Hepatocyte (in vitro differentiated cells): ENCODE data around the gene AKAP6. TPM values are rescaled to one million over a fixed set of nuclear protein-coding genes. Genes with fewer than 3 reads are reported as not detected.
"Not testable (repeated sequence)": the region's sequence is repeated elsewhere in the genome, so short reads cannot be mapped to it uniquely, and the experiment has no call there.

Experiments
- DNase-seq: peaks from one replicate; pipeline ENCODE4 v3.0.0-alpha.2; 2016; ENCODE audit warnings: low spot score
- H2AFZ ChIP-seq: fragments of 200-600 bp; sonication (generic); 2 replicates; pipeline ENCODE4 v1.6.0; 2016; ENCODE audit warnings: antibody characterized with exemption, mild to moderate bottlenecking
- H3K27ac ChIP-seq: fragments of 200-600 bp; sonication (generic); 2 replicates; pipeline ENCODE4 v1.5.1; 2016; ENCODE audit warnings: mild to moderate bottlenecking
- H3K27me3 ChIP-seq: fragments of 200-600 bp; sonication (generic); 2 replicates; pipeline ENCODE4 v1.6.1; 2016
- H3K36me3 ChIP-seq: fragments of 200-600 bp; sonication (generic); replicated peaks from 2 replicates; pipeline ENCODE4 v1.5.1; 2016; ENCODE audit warnings: low read depth; ENCODE audit not compliant: insufficient read depth
- H3K4me1 ChIP-seq: fragments of 200-600 bp; sonication (generic); 2 replicates; pipeline ENCODE4 v1.5.1; 2016; ENCODE audit warnings: mild to moderate bottlenecking, moderate library complexity; ENCODE audit not compliant: insufficient read depth
- H3K4me2 ChIP-seq: fragments of 200-600 bp; sonication (generic); 2 replicates; pipeline ENCODE4 v1.6.0; 2016
- H3K4me3 ChIP-seq: fragments of 200-600 bp; sonication (generic); 2 replicates; pipeline ENCODE4 v1.5.1; 2016; ENCODE audit warnings: mild to moderate bottlenecking
- H3K79me2 ChIP-seq: fragments of 200-600 bp; sonication (generic); 2 replicates; pipeline ENCODE4 v1.6.0; 2017; ENCODE audit warnings: mild to moderate bottlenecking
- H3K9me2 ChIP-seq: fragments of 200-600 bp; sonication (generic); replicated peaks from 2 replicates; pipeline ENCODE4 v1.6.0; 2017; ENCODE audit warnings: mild to moderate bottlenecking; ENCODE audit not compliant: insufficient read depth
- H3K9me3 ChIP-seq: fragments of 200-600 bp; sonication (generic); 2 replicates; pipeline ENCODE4 v1.5.1; 2016; ENCODE audit warnings: low read depth, mild to moderate bottlenecking
- H4K20me1 ChIP-seq: fragments of 200-600 bp; sonication (generic); 2 replicates; pipeline ENCODE4 v1.6.0; 2016; ENCODE audit warnings: mild to moderate bottlenecking; ENCODE audit not compliant: insufficient read depth, poor library complexity, severe bottlenecking
- EZH2 ChIP-seq: fragments of 200-600 bp; sonication (generic); IDR thresholded peaks from 2 replicates; pipeline ENCODE4 v1.6.1; 2016; ENCODE audit warnings: antibody characterized with exemption, mild to moderate bottlenecking, borderline replicate concordance
- EZH2phosphoT487 ChIP-seq: fragments of 200-600 bp; sonication (generic); IDR thresholded peaks from one replicate; pipeline ENCODE4 v1.6.1; 2018; ENCODE audit warnings: antibody characterized with exemption, mild to moderate bottlenecking, low read depth, moderate library complexity; ENCODE audit not compliant: unreplicated experiment, severe bottlenecking
- WGBS: methylation state at CpG from one replicate; pipeline ENCODE4 v1.1.6; 2016; ENCODE audit warnings: low lambda C conversion rate; ENCODE audit errors: missing lambda C conversion rate; 5-methylcytosine and 5-hydroxymethylcytosine counted together
- polyA plus RNA-seq: library from polyadenylated mRNA; unstranded; fragments of >200 nt; fragmentation: Nextera tagmentation; extraction: Ambion mirVana; gene quantifications from 2 replicates; pipeline ENCODE4 v1.2.1, GENCODE V29; 2016
- total RNA-seq: library from RNA; depleted of rRNA; stranded (reverse); fragments of >200 nt; gene quantifications from 2 replicates; pipeline ENCODE4 v1.2.3, GENCODE V29; 2014
- TF ChIP-seq, protein P1 (sequence below): fragments of 200-600 bp; sonication (generic); IDR thresholded peaks from 2 replicates; pipeline ENCODE4 v1.5.1; 2016; ENCODE audit warnings: antibody characterized with exemption, mild to moderate bottlenecking; ENCODE audit not compliant: poor library complexity

Gene AKAP6
- total and polyA plus RNA-seq, 2 experiments from 2014 or later, result 1.1 to 2.1 TPM

DNA sequence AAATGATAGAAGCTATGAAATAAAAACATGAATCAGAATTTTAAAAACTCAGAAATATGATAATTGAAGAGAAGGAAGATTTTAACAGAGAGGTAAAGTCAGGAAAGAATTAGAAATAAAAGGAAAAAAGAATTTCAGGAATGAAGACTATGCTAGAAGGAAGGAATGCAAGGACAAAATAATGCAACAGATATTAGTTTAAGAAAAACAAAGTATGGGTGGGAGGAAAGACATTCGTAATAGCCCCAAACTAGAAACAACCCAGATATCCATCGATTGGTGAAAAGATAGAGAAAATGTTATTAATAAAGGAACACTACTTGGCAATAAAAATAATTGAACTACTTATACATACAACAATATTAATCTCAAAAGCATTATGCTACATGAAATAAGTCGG lies 129.6 kb downstream of the AKAP6 start:
- no peak for DNase-seq
- H3K9me3 ChIP-seq, result no peaks in the 10 kb centered on the region
- no peaks in the 10 kb centered on the region for H3K9me2 ChIP-seq
- TF ChIP-seq, protein P1, sequence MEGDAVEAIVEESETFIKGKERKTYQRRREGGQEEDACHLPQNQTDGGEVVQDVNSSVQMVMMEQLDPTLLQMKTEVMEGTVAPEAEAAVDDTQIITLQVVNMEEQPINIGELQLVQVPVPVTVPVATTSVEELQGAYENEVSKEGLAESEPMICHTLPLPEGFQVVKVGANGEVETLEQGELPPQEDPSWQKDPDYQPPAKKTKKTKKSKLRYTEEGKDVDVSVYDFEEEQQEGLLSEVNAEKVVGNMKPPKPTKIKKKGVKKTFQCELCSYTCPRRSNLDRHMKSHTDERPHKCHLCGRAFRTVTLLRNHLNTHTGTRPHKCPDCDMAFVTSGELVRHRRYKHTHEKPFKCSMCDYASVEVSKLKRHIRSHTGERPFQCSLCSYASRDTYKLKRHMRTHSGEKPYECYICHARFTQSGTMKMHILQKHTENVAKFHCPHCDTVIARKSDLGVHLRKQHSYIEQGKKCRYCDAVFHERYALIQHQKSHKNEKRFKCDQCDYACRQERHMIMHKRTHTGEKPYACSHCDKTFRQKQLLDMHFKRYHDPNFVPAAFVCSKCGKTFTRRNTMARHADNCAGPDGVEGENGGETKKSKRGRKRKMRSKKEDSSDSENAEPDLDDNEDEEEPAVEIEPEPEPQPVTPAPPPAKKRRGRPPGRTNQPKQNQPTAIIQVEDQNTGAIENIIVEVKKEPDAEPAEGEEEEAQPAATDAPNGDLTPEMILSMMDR, result no peak
- no peak for TF ChIP-seq EZH2phosphoT487
- no peak for TF ChIP-seq EZH2
- peaks cover 7% of the 10 kb centered on the region for H3K4me1 ChIP-seq
- H4K20me1 ChIP-seq, result no peaks in the 10 kb centered on the region
- H3K36me3 ChIP-seq, result no peaks in the 10 kb centered on the region
- no peak overlapping the region for H3K4me3 ChIP-seq
- WGBS, result 72% methylated on average over 3 of the region's 3 CpGs
- H3K27ac ChIP-seq, result no peak overlapping the region
- H3K79me2 ChIP-seq, result no peaks in the 10 kb centered on the region
- H3K27me3 ChIP-seq, result no peaks in the 10 kb centered on the region
- H2AFZ ChIP-seq, result no peak overlapping the region
- no peak overlapping the region for H3K4me2 ChIP-seq

DNA sequence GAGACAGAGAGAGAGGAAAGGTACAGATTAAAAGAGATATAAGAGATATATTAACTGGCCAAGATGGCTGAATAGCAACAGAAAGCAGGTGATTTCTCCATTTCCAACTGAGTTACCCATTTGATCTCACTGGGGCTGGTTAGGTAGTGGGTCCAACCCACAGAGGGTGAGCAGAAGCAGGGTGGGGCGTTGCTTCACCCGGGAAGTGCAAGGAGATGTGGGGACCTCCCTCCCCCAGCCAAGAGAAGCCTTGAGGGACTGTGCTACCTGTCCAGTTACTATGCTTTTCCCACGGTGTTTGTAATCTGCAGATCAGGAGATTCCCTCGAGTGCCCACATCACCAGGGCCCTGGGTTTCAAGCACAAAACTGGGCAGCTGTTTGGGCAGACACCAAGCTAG lies 131.2 kb downstream of the AKAP6 start:
- H3K36me3 ChIP-seq, result no peaks in the 10 kb centered on the region
- no peaks in the 10 kb centered on the region for H3K9me2 ChIP-seq
- no peaks in the 10 kb centered on the region for H3K9me3 ChIP-seq
- H3K27me3 ChIP-seq, result no peaks in the 10 kb centered on the region
- no peak overlapping the region for H3K4me2 ChIP-seq
- H3K79me2 ChIP-seq, result no peaks in the 10 kb centered on the region
- no peak overlapping the region for H3K27ac ChIP-seq
- H4K20me1 ChIP-seq, result no peaks in the 10 kb centered on the region
- TF ChIP-seq EZH2 (no peak), EZH2phosphoT487 (no peak)
- TF ChIP-seq, protein P1, result no peak
- H3K4me3 ChIP-seq, result no peak overlapping the region
- no peak overlapping the region for H2AFZ ChIP-seq
- 84% methylated on average over 4 of the region's 4 CpGs for WGBS
- no peak for DNase-seq
- H3K4me1 ChIP-seq, result peaks cover 7% of the 10 kb centered on the region

DNA sequence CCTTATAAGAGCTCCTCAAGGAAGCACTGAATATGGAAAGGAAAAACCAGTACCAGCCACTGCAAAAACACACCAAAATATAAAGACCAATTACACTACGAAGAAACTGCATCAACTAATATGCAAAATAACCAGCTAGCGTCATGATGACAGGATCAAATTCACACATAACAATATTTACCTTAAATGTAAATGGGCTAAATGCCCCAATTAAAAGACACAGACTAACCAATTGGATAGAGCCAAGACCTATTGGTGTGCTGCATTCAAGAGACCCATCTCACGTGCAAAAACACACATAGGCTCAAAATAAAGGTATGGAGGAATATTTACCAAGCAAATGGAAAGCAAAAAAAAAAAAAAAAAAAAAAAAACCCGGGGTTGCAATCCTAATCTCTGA lies 133.5 kb downstream of the AKAP6 start:
- not testable (repeated sequence) for H3K9me2 ChIP-seq, H3K79me2 ChIP-seq, H3K27me3 ChIP-seq, H3K4me2 ChIP-seq, H3K4me1 ChIP-seq, DNase-seq, H3K9me3 ChIP-seq, H2AFZ ChIP-seq, H4K20me1 ChIP-seq, H3K27ac ChIP-seq, H3K36me3 ChIP-seq, H3K4me3 ChIP-seq
- WGBS, result 95% methylated on average over 4 of the region's 4 CpGs

DNA sequence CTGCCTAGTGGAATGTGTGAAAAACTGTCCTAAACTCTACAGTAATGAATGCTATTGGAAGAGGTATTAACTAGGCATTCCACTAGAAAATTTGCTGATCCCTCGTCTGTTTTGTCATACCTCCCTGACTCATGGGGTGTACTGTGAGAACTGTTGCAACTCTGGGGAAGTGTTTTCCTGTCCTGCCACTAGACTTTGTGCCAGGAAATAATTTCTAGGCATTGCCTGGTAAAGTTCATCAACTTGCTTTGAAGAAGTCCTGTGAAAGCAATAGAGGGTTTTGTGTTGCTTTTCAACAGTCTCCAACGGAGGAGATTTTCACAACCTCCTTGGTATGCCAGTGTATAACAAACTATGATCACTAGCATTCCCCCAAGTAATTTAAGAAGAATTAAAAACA lies 139.9 kb downstream of the AKAP6 start:
- H3K4me2 ChIP-seq, result no peak overlapping the region
- TF ChIP-seq EZH2, result no peak
- TF ChIP-seq, protein P1, result no peak
- TF ChIP-seq EZH2phosphoT487, result no peak
- H4K20me1 ChIP-seq, result no peaks in the 10 kb centered on the region
- no peak overlapping the region for H2AFZ ChIP-seq
- H3K9me2 ChIP-seq, result no peaks in the 10 kb centered on the region
- H3K27me3 ChIP-seq, result no peaks in the 10 kb centered on the region
- H3K9me3 ChIP-seq, result no peaks in the 10 kb centered on the region
- H3K36me3 ChIP-seq, result no peaks in the 10 kb centered on the region
- H3K4me3 ChIP-seq, result no peak overlapping the region
- 7% methylated on average over 2 of the region's 2 CpGs for WGBS
- DNase-seq, result peak; percentile 20
- peak overlapping the region; percentile 25 for H3K27ac ChIP-seq
- H3K79me2 ChIP-seq, result no peaks in the 10 kb centered on the region
- H3K4me1 ChIP-seq, result peaks cover 25% of the 10 kb centered on the region
